Activated CD8-positive, alpha-beta T cell treated with anti-CD3 and anti-CD28 coated beads for 36 hours (primary cell): ENCODE results near the gene RNASE3. TPM values are rescaled to one million over a fixed set of nuclear protein-coding genes. Genes with fewer than 3 reads are reported as not detected.

Experiments used
- ATAC-seq: fragments of 200-7000 bp; cut with Tn5 transposase; one replicate; pipeline ENCODE4 v1.10.0; 2021; ENCODE audit warnings: mild to moderate bottlenecking, moderate library complexity
- CTCF ChIA-PET: fragments of 350-600 bp; sonication (Branson Sonifier 250); formaldehyde crosslinking; loops from one replicate; lab custom pipeline; 2021; ENCODE audit warnings: antibody characterized with exemption; lab: Charles Lee
- POLR2A ChIA-PET: fragments of 350-600 bp; sonication (Branson Sonifier 250); formaldehyde crosslinking; loops from one replicate; lab custom pipeline; 2021; ENCODE audit warnings: antibody characterized with exemption; lab: Charles Lee
- DNase-seq: peaks from one replicate; pipeline ENCODE4 v3.0.0-alpha.2; 2020
- H3K27ac Mint-ChIP-seq: one replicate; pipeline ENCODE4 v1.8.0; 2021; ENCODE audit warnings: mild to moderate bottlenecking, mixed read lengths
- H3K27me3 Mint-ChIP-seq: one replicate; pipeline ENCODE4 v1.8.0; 2021; ENCODE audit warnings: mixed read lengths
- H3K36me3 Mint-ChIP-seq: one replicate; pipeline ENCODE4 v1.8.0; 2021; ENCODE audit warnings: low read depth, mixed read lengths
- H3K4me1 Mint-ChIP-seq: one replicate; pipeline ENCODE4 v1.8.0; 2021; ENCODE audit warnings: low read depth, mixed read lengths
- H3K4me3 Mint-ChIP-seq: one replicate; pipeline ENCODE4 v1.8.0; 2021; ENCODE audit warnings: mild to moderate bottlenecking, moderate library complexity, mixed read lengths
- H3K9me3 Mint-ChIP-seq: one replicate; pipeline ENCODE4 v1.8.0; 2021; ENCODE audit warnings: mixed read lengths
- CTCF ChIP-seq: fragments of 200-600 bp; IDR thresholded peaks from one replicate; pipeline ENCODE4 v1.8.0; 2022; ENCODE audit warnings: antibody characterized with exemption, mild to moderate bottlenecking
- intact Hi-C: fragments of 100-400 bp; cut with micrococcal nuclease; formaldehyde crosslinking; loops from one replicate; pipeline ENCODE4 v1.10.0; 2022
- total RNA-seq, 2 experiments: library from RNA; stranded (reverse); gene quantifications; one replicate each; pipeline ENCODE4 v1.2.3, GENCODE V29; 2021

RNASE3 gene
- total RNA-seq, 2 experiments from 2014 or later = not detected

- POLR2A ChIA-PET = no interaction called here
- ATAC-seq (no peak), DNase-seq (peak; percentile 65)
- Mint-ChIP-seq H3K27ac (no peak overlapping the region), H3K4me1 (no peaks in the 10 kb centered on the region), H3K27me3 (peaks cover 2% of the 10 kb centered on the region), H3K36me3 (no peaks in the 10 kb centered on the region), H3K9me3 (no peaks in the 10 kb centered on the region), H3K4me3 (no peak overlapping the region)
- CTCF ChIA-PET = interaction anchor here (1.0 to 1.6 kb wide), 3 partner anchors 26 to 61 kb away, joined by 4 to 6 read pairs (median 6); no protein-coding TSS in a partner anchor
- intact Hi-C loops = no loop called here
- peak; percentile 76 for TF ChIP-seq CTCF
Observed at GRCh38 chr14:20934148-20934762, 43.1 kb downstream of the RNASE3 start.

- H3K4me1 Mint-ChIP-seq = no peaks in the 10 kb centered on the region
- peaks cover 2% of the 10 kb centered on the region for H3K27me3 Mint-ChIP-seq
- ATAC-seq = no peak
- no peak for DNase-seq
- no peak for TF ChIP-seq CTCF
- no peak overlapping the region for H3K4me3 Mint-ChIP-seq
- no peaks in the 10 kb centered on the region for H3K9me3 Mint-ChIP-seq
- no peaks in the 10 kb centered on the region for H3K36me3 Mint-ChIP-seq
- CTCF ChIA-PET = no interaction called here
- POLR2A ChIA-PET = no interaction called here
- no peak overlapping the region for H3K27ac Mint-ChIP-seq
- intact Hi-C loops = no loop called here
Observed at GRCh38 chr14:20935303-20935984, 44.3 kb downstream of the RNASE3 start.

Other genes starting within 250 kb of the RNASE3 start
- not detected for gene OR6S1, start 249.7 kb upstream of the RNASE3 start, total RNA-seq
- gene RNASE4, start 206.8 kb upstream of the RNASE3 start, total RNA-seq = 1 to 10 TPM; 1.0 to 1.1 TPM
- under 1 TPM; 0.87 to 0.92 TPM for gene ANG, start 202.6 kb upstream of the RNASE3 start, total RNA-seq
- not detected for gene EDDM3A, start 145.5 kb upstream of the RNASE3 start, total RNA-seq
- not detected for gene EDDM3B, start 123.0 kb upstream of the RNASE3 start, total RNA-seq
- gene RNASE6, start 110.1 kb upstream of the RNASE3 start, total RNA-seq = under 1 TPM in 1 of 2 experiments, not detected in 1; 0.25 TPM
- gene RNASE1, start 88.5 kb upstream of the RNASE3 start, total RNA-seq = not detected
- gene RNASE2, start 64.1 kb downstream of the RNASE3 start, total RNA-seq = not detected
- 10 to 100 TPM; 88.4 to 92.0 TPM for gene METTL17, start 98.6 kb downstream of the RNASE3 start, total RNA-seq
- not detected for gene SLC39A2, start 107.9 kb downstream of the RNASE3 start, total RNA-seq
- 1 to 10 TPM; 4.3 to 5.3 TPM for gene NDRG2, start 133.7 kb downstream of the RNASE3 start, total RNA-seq
- not detected for gene TPPP2, start 138.8 kb downstream of the RNASE3 start, total RNA-seq
- not detected for gene RNASE13, start 143.4 kb downstream of the RNASE3 start, total RNA-seq
- gene RNASE7, start 151.0 kb downstream of the RNASE3 start, total RNA-seq = not detected
- gene RNASE8, start 166.4 kb downstream of the RNASE3 start, total RNA-seq = not detected
- under 1 TPM; 0.18 to 0.23 TPM for gene ARHGEF40, start 178.9 kb downstream of the RNASE3 start, total RNA-seq
- gene ZNF219, start 207.3 kb downstream of the RNASE3 start, total RNA-seq = 1 to 10 TPM; 7.2 to 8.2 TPM
- not detected for gene TMEM253, start 209.7 kb downstream of the RNASE3 start, total RNA-seq